K562 (cell line): ENCODE data around the gene RELL2. TPM values are rescaled to one million over a fixed set of nuclear protein-coding genes. Genes with fewer than 3 reads are reported as not detected.

ENCODE experiments used
- ATAC-seq: fragments of 200-7000 bp; cut with Tn5 transposase; 3 replicates; pipeline ENCODE4 v1.9.1; 2020; ENCODE audit warnings: moderate library complexity
- BruUV-seq: library from RNA; stranded (reverse); fragments of 400-500 nt; replicated peaks from 2 replicates; lab custom pipeline; 2021; lab: Mats Ljungman, UMichigan
- CTCF ChIA-PET: fragments of 300-600 bp; formaldehyde crosslinking; extraction: SDS; loops from one replicate; lab custom pipeline; 2021; ENCODE audit warnings: low intra/inter-chr PET ratio; lab: Yijun Ruan, JAX
- POLR2A ChIA-PET: fragments of 300-600, 350-650 bp; sonication (Branson Sonifier 250); formaldehyde crosslinking; extraction: SDS; loops from one replicate; lab custom pipeline; 2021; ENCODE audit warnings: antibody characterized with exemption, inconsistent platforms; lab: Yijun Ruan, JAX
- DNase-seq, 4 experiments: peaks; one replicate each; pipeline versions ENCODE4 v3.0.0 to v3.0.0-alpha.2; 2011 to 2018; ENCODE audit warnings: low spot score in 3 of 4, mixed read lengths in 3 of 4; ENCODE audit errors: extremely low read depth in 1 of 4
- FAIRE-seq: peaks from 2 replicates; lab custom pipeline; 2011; peaks lifted over from hg19 to GRCh38; lab: Jason Lieb, UNC
- H2AFZ ChIP-seq: 2 replicates; pipeline ENCODE4 v1.6.0; 2011; ENCODE audit warnings: low read depth, low read length, control low read depth, inconsistent platforms
- H3K27ac ChIP-seq: fragments of 200-600 bp; 3 replicates; pipeline ENCODE4 v1.8.0; 2011; ENCODE audit warnings: low read depth, mild to moderate bottlenecking, control low read depth, inconsistent platforms, low read length, moderate library complexity, mixed read lengths; ENCODE audit errors: extremely low read depth
- H3K27me3 ChIP-seq, 2 experiments: fragments of 300-600 bp in 1 of 2; 2 replicates in 1 of 2; 3 replicates in 1 of 2; pipeline versions ENCODE4 v1.6.0 to v1.8.0; 2011; ENCODE audit warnings: inconsistent platforms in 2 of 2, low read length in 2 of 2, mild to moderate bottlenecking in 1 of 2, mixed read lengths in 1 of 2, moderate library complexity in 1 of 2; ENCODE audit not compliant: control insufficient read depth in 2 of 2, insufficient read depth in 2 of 2
- H3K36me3 ChIP-seq: fragments of 300-600 bp; 3 replicates; pipeline ENCODE4 v1.8.0; 2011; ENCODE audit warnings: mild to moderate bottlenecking, low read length, inconsistent platforms; ENCODE audit not compliant: control insufficient read depth, insufficient read depth
- H3K4me1 ChIP-seq, 2 experiments: fragments of 200-600 bp in 1 of 2; replicated peaks in 1 of 2; 2 replicates in 1 of 2; 3 replicates in 1 of 2; pipeline versions ENCODE4 v1.5.1 to v1.8.0; 2011; ENCODE audit warnings: inconsistent platforms in 2 of 2, low read length in 2 of 2, mild to moderate bottlenecking in 1 of 2, mixed read lengths in 1 of 2, moderate library complexity in 1 of 2; ENCODE audit not compliant: control insufficient read depth in 2 of 2, insufficient read depth in 2 of 2
- H3K4me2 ChIP-seq: 2 replicates; pipeline ENCODE4 v1.6.1; 2011; ENCODE audit warnings: low read length, control low read depth, inconsistent platforms, mixed read lengths; ENCODE audit not compliant: insufficient read depth
- H3K4me3 ChIP-seq: fragments of 200-600 bp; sonication (generic), shearing (Covaris generic); 2 replicates; pipeline ENCODE4 v1.5.1; 2016; ENCODE audit warnings: control low read depth, inconsistent platforms
- H3K79me2 ChIP-seq: fragments of 200-600 bp; 3 replicates; pipeline ENCODE4 v1.8.0; 2011; ENCODE audit warnings: low read length, inconsistent platforms; ENCODE audit not compliant: control insufficient read depth, insufficient read depth
- H3K9ac ChIP-seq, 2 experiments: 2 replicates each; pipeline versions ENCODE4 v1.6.0 to v1.6.1; 2011; ENCODE audit warnings: low read depth in 2 of 2, low read length in 2 of 2, control low read depth in 1 of 2, inconsistent platforms in 1 of 2, mild to moderate bottlenecking in 1 of 2, mixed read lengths in 1 of 2; ENCODE audit not compliant: insufficient read depth in 1 of 2
- H3K9me1 ChIP-seq: one replicate; pipeline ENCODE4 v1.6.0; 2011; ENCODE audit warnings: inconsistent platforms, mild to moderate bottlenecking, low read length, moderate library complexity; ENCODE audit not compliant: control insufficient read depth, insufficient read depth
- H3K9me3 ChIP-seq: replicated peaks from 2 replicates; pipeline ENCODE4 v1.5.1; 2011; ENCODE audit warnings: low read depth, low read length, inconsistent platforms; ENCODE audit not compliant: control insufficient read depth, insufficient read depth
- H4K20me1 ChIP-seq: replicated peaks from 2 replicates; pipeline ENCODE4 v1.6.1; 2011; ENCODE audit warnings: low read length, inconsistent platforms, mixed read lengths; ENCODE audit not compliant: control insufficient read depth, insufficient read depth
- BRF1 ChIP-seq: IDR thresholded peaks from 3 replicates; pipeline ENCODE4 v1.6.1; 2011; ENCODE audit warnings: borderline replicate concordance, mild to moderate bottlenecking; ENCODE audit not compliant: insufficient read length; ENCODE audit errors: extremely low read depth
- JUND ChIP-seq, 2 experiments: IDR thresholded peaks; 2 replicates in 1 of 2; 3 replicates in 1 of 2; pipeline ENCODE4 v1.6.1; 2011; ENCODE audit warnings: borderline replicate concordance in 2 of 2, low read depth in 2 of 2, low read length in 2 of 2, improper control_type of control experiment in 1 of 2, missing biosample characterization in 1 of 2, missing genetic modification characterization in 1 of 2, missing genetic modification reagents in 1 of 2
- MCM5 ChIP-seq: fragments of 450-650 bp; IDR thresholded peaks from 2 replicates; pipeline ENCODE4 v1.6.1; 2016; ENCODE audit warnings: low read depth
- MYBL2 ChIP-seq, 2 experiments: fragments of 450-650 bp in 1 of 2; sonication (generic) in 1 of 2; formaldehyde crosslinking in 1 of 2; IDR thresholded peaks; 2 replicates each; pipeline versions ENCODE4 v1.6.1 to v1.8.1; 2017 to 2022; ENCODE audit warnings: borderline replicate concordance in 1 of 2, inconsistent platforms in 1 of 2, low read depth in 1 of 2, mild to moderate bottlenecking in 1 of 2, missing genetic modification reagents in 1 of 2, moderate library complexity in 1 of 2
- NCOR1 ChIP-seq: fragments of 450-650 bp; IDR thresholded peaks from 2 replicates; pipeline ENCODE4 v1.6.1; 2016; ENCODE audit warnings: mild to moderate bottlenecking, moderate library complexity
- OTX1 ChIP-seq: fragments of 450-650 bp; formaldehyde crosslinking; IDR thresholded peaks from 2 replicates; pipeline ENCODE4 v1.4.0; 2022; ENCODE audit warnings: mild to moderate bottlenecking
- TAF15 ChIP-seq: fragments of 200-400 bp; formaldehyde crosslinking; IDR thresholded peaks from 2 replicates; pipeline ENCODE4 v1.6.1; 2017; ENCODE audit warnings: mild to moderate bottlenecking, low read depth, low read length, moderate library complexity
- TAF7 ChIP-seq: fragments of 450-650 bp; IDR thresholded peaks from 2 replicates; pipeline ENCODE4 v1.6.1; 2016; ENCODE audit warnings: missing genetic modification characterization, missing compliant biosample characterization
- ZBTB11 ChIP-seq, 3 experiments: fragments of 200-800 bp in 1 of 3; fragments of 250-450 bp in 1 of 3; fragments of 450-650 bp in 1 of 3; sonication (Bioruptor Pico) in 1 of 3; sonication (Bioruptor generic) in 1 of 3; formaldehyde crosslinking in 1 of 3; IDR thresholded peaks; 2 replicates each; pipeline versions ENCODE4 v1.6.1 to v1.8.0; 2016 to 2022; ENCODE audit warnings: mild to moderate bottlenecking in 2 of 3, missing genetic modification characterization in 2 of 3, missing compliant biosample characterization in 1 of 3, moderate library complexity in 1 of 3
- ZHX1 ChIP-seq: fragments of 150-350 bp; conservative IDR thresholded peaks from 2 replicates; pipeline ENCODE4 v1.6.1; 2014; ENCODE audit warnings: low read length
- ZNF121 ChIP-seq: sonication (generic); formaldehyde crosslinking; conservative IDR thresholded peaks from 2 replicates; pipeline ENCODE4 v1.8.0; 2022; ENCODE audit warnings: missing genetic modification reagents
- ZNF184 ChIP-seq: sonication (generic); formaldehyde crosslinking; IDR thresholded peaks from 2 replicates; pipeline ENCODE4 v1.5.0; 2020; ENCODE audit warnings: missing genetic modification reagents
- ZNF41 ChIP-seq: fragments of 250-450 bp; sonication (Bioruptor Pico); conservative IDR thresholded peaks from 2 replicates; pipeline ENCODE4 v1.4.0; 2020; ENCODE audit warnings: mild to moderate bottlenecking
- WGBS: fragments of 100-300 bp; shearing (Covaris generic); methylation state at CpG from one replicate; pipeline ENCODE4 v1.1.6; 2016; ENCODE audit warnings: low coverage, mixed read lengths; ENCODE audit not compliant: insufficient coverage; ENCODE audit errors: missing lambda C conversion rate; 5-methylcytosine and 5-hydroxymethylcytosine counted together
- in situ Hi-C: fragments of 300-500 bp; cut with MboI; formaldehyde crosslinking; loops from 4 replicates; pipeline ENCODE4 v1.15.0; 2018; ENCODE audit warnings: inconsistent platforms, mixed read lengths
- intact Hi-C: fragments of 100-400 bp; cut with micrococcal nuclease; formaldehyde crosslinking; loops from 2 replicates; pipeline ENCODE4 v1.14.2; 2022
- polyA plus RNA-seq, 8 experiments: library from polyadenylated mRNA; depleted of rRNA in 4 of 8; stranded (reverse) in 5 of 8; unstranded in 3 of 8; fragments of >200 nt; fragmentation: Nextera tagmentation in 2 of 8; fragmentation: Illumina TruSeq in 1 of 8; extraction: Ambion mirVana in 2 of 8; extraction: Trizol in 1 of 8; gene quantifications; 2 replicates each; pipeline versions ENCODE4 v1.2.1 to v1.2.3, GENCODE V29; 2011 to 2014; ENCODE audit warnings: inconsistent platforms in 1 of 8, missing spikeins in 1 of 8
- total RNA-seq, 7 experiments: library from RNA; depleted of rRNA in 6 of 7; stranded (reverse); fragments of >200 nt in 6 of 7; fragmentation: Illumina TruSeq in 2 of 7; extraction: Trizol in 2 of 7; gene quantifications; 2 replicates each; pipeline versions ENCODE4 v1.2.1 to v1.2.3, GENCODE V29; 2011 to 2021; ENCODE audit warnings: low replicate concordance in 1 of 7

Gene RELL2
- total and polyA plus RNA-seq, 9 of the 15 experiments (the other 6 are each of a cell fraction or from before 2014, with no cell fraction given) = 0.06 to 36.0 (median 14.3) TPM

- Histone ChIP-seq H3K9me1 (no peaks in the 10 kb centered on the region), H3K9me3 (no peaks in the 10 kb centered on the region), H3K79me2 (peaks cover 97% of the 10 kb centered on the region), H3K27me3 (no peaks in the 10 kb centered on the region), H3K4me1 (peaks cover 6 to 22% of the 10 kb centered on the region in 2 experiments; a peak in 3 of 5 replicates), H3K36me3 (peaks cover 62% of the 10 kb centered on the region), H4K20me1 (0 out of 2 replicates have a peak, but pooled peaks cover 7% of the 10 kb centered on the region), H3K27ac (peak overlapping the region; percentile 26; the same call in 1 of the 3 replicates), H3K4me2 (no peak overlapping the region), H2AFZ (no peak overlapping the region), H3K9ac (no peak overlapping the region), H3K4me3 (no peak overlapping the region)
- WGBS = 100% methylated on average over 1 of the region's 1 CpG
- in situ Hi-C loops = no loop called here
- no TSS peak for BruUV-seq
- intact Hi-C loops = no loop called here
- ATAC-seq (no peak), FAIRE-seq (no peak), DNase-seq (no peak)
- CTCF ChIA-PET = interaction anchor here (1.2 kb wide), 1 partner anchor 23 kb away, joined by 3 read pairs; no protein-coding TSS in a partner anchor
- POLR2A ChIA-PET = interaction anchor here (1.4 to 3.1 kb wide), 4 partner anchors 9 to 22 kb away, joined by 5 to 16 read pairs (median 10); partner anchors contain the start of gene DIAPH1
- TF ChIP-seq TAF15 = no peak
- TF ChIP-seq MYBL2 (IDR thresholded peaks at IDR 0.05; ENCODE audit: low read depth) = no peak
- TF ChIP-seq MYBL2 (CRISPR knock-in tag; IDR thresholded peaks at IDR 0.05; ENCODE audit: borderline replicate concordance) = no peak
- no peak for TF ChIP-seq ZBTB11 (CRISPR knock-in tag; IDR thresholded peaks at IDR 0.05)
- TF ChIP-seq MCM5 = no peak
- TF ChIP-seq TAF7 (tag) = no peak
- TF ChIP-seq ZNF121 (CRISPR knock-in tag) = no peak
- no peak for TF ChIP-seq ZHX1
- TF ChIP-seq ZNF41 (CRISPR knock-in tag) = no peak
- no peak for TF ChIP-seq ZNF184 (CRISPR knock-in tag)
- no peak for TF ChIP-seq JUND (IDR thresholded peaks at IDR 0.05; ENCODE audit: borderline replicate concordance, low read depth, low read length)
- TF ChIP-seq JUND (tag; IDR thresholded peaks at IDR 0.05; ENCODE audit: borderline replicate concordance, low read depth, low read length) = no peak
- no peak for TF ChIP-seq NCOR1
- TF ChIP-seq BRF1 = no peak
- no peak for TF ChIP-seq OTX1 (CRISPR knock-in tag)
Measured at GRCh38 chr5:141596867-141597266, 39.9 kb upstream of the RELL2 start.
